GM11168 (cell line): Measurements from ENCODE around the gene CD3D.
"Not testable (repeated sequence)": the region's sequence is repeated elsewhere in the genome, so short reads cannot be mapped to it uniquely, and the experiment has no call there.

Experiments used
- in situ Hi-C: fragments of 300-500 bp; cut with MboI; formaldehyde crosslinking; loops from one replicate; pipeline ENCODE4 v1.12.0; 2022; ENCODE audit warnings: low sequenced_read_pairs; ENCODE audit not compliant: unreplicated experiment

CD3D gene

DNA sequence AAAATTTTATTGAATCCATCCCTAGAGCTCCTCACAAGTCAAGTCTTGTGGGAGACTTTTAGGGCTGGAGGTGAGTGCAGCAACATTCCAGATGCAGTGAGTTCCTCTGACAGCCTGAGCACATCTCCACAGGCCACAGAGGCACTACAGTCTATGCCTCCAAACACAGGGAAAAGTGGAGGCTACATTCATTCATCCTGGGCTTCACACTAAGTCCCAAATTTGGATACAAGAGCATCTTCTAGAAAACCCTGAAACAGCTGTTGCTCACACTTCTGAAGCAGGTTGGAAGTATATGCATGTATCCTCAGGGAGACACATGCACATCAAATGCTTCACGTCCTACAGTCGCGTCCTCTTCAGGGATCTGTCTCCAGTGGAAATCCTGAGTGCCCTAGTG lies 1.2 kb downstream of the CD3D start:
- in situ Hi-C loops = no loop called here

GRCh38 chr11:118340449-118340848 lies 2.1 kb downstream of the CD3D start:
- in situ Hi-C loops = no loop called here

GRCh38 chr11:118339281-118339961 lies 3.1 kb downstream of the CD3D start:
- in situ Hi-C loops = no loop called here

- in situ Hi-C loops = no loop called here
These were observed 3.9 kb downstream of the CD3D start for GRCh38 chr11:118338637-118339061.

DNA sequence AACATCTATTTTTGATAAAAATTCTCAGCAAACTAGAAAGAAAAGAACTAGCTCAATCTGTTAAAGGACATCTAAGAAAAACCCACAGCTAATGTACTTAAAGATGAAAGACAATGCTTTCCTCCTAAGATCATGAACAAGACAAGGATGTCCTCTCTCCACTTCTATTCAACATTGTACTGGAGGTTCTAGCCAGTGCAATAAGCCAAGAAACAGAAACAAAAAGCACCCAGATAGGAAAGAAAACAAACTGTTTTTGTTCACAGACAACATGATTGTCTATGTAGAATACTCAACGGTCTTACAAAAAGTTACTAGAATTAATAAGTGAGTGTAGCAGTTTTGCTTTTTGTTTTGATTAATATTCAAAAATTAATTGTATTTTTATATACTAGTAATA lies 7.8 kb downstream of the CD3D start:
- in situ Hi-C loops = no loop called here

DNA sequence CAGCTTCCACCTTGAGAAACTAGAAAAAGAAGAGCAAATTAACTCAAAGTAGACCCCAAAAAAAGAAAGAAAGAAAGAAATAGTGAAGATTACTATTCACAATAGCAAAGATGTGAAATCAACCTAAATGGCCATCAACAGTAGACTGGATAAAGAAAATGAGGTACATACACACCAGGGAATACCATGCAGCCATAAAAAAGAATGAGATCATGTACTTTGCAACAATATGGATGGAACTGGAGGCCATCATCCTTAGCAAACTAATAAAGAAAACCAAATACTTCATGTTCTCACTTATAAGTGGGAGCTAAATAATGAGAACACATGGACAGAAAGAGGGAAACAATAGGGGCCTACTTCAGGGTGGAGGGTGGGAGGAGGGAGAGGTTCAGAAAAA lies 13.8 kb downstream of the CD3D start:
- in situ Hi-C loops = no loop called here

DNA sequence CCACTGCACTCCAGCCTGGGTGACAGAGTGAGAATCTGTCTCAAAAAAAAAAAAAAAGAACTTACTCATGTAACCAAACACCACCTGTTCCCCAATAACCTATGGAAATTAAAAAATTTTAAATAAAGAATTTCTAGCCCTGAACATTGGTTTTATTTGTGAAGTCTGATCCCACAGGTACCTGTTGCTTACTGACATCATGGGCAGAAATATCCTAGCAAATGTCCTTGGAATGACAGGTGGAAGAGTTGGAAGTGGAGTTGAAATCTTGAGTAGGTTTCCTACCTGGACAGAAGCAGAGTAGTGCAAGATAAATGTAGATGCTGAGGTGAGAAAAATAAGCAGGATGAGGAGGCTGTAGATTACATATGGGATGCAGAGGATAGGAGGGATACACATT lies 17.2 kb downstream of the CD3D start:
- in situ Hi-C loops = no loop called here

- in situ Hi-C loops = no loop called here
These were observed 19.8 kb downstream of the CD3D start for GRCh38 chr11:118322721-118323120.

DNA sequence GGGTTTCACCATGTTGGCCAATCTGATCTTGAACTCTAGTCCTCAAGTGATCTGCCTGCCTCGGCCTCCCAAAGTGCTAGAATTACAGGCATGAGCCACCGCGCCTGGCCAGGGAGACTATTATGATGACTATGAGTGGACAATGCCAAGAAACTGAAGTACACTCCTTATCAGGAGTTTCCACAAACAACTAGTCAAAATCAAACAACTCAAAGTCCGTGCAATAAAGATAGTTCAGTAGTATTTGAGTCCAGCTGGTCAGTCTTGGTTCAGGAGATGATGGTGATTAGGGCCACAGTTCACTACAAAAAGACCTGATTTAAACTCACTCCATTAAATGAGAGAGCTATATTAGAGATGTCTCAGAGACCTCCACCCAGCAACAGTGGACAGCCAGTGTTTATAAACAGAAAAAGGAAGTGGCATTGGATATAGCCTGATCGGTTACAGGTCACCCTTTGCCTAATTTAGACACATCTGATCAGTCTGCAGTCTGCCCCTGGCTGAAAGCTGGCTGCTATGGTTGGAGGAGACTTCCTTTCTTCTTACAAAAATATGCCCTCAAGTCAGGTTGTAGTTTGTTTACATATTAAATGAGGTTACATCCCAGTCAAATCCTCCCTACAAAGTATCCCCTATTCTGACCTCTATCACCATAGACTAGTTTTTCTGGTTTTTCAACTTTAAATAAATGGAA lies 21.0 kb downstream of the CD3D start:
- in situ Hi-C loops = no loop called here

DNA sequence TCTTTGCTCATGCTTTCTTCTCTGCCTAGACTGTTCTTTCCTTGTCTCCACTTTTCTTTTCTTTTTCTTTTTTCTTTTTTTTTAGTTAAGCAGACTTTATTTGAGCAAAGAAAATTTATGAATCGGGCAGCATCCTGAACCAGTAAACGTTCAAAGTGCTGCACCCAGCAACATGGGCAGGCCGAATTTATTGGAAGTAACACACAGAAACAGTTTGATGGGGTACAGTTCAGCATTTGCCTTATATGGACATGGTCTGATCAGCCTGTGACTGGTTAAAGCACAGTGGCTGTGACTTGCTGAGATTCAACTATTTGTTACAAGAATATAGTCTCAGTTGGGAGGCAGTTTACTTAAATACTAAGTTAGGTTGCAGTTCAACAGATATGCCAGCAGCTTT lies 22.0 kb downstream of the CD3D start:
- in situ Hi-C loops = no loop called here

- in situ Hi-C loops = no loop called here
These were observed 23.2 kb downstream of the CD3D start for GRCh38 chr11:118319337-118319707.

- in situ Hi-C loops = no loop called here
These were observed 23.7 kb downstream of the CD3D start for GRCh38 chr11:118318581-118319336.

- in situ Hi-C loops = no loop called here
These were observed 24.4 kb downstream of the CD3D start for GRCh38 chr11:118318124-118318523.

DNA sequence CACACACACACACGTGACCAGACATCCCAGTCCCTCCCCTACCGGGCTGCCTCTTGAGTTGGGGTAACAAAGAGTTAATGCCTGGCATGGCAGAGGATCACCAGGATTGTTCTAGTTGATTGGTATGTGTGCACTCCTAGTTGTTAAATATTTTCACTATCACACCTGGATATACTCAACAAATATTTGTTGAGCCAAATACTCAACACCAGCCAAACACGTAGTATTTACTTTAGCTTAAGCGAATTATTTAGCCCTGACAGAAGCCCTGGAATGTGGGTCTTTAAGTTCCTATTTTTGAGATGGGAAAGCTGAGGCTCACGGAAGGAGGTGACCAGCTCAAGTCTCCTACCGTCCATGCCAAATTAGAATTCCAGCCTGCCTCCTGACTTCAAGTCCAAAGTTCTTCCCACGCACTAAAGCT lies 27.5 kb downstream of the CD3D start:
- in situ Hi-C loops = no loop called here

DNA sequence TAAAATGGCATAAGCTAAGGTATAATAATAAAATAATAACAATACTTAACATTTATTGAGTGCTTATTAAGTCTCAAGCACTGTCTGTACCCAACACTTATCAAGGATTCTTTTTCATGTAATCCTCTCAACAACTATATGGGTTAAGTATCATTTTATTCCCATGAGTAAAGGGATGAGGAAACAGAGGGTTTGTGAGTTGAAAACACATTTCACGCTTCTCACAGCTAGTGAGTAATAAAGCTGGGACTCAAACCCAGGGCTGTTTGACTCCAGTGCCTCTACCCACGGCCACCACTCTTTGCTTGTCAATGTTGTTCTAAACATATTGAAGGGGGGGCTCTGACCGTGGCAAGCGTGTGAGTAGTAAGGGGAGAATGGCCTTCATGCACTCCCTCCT lies 29.3 kb downstream of the CD3D start:
- in situ Hi-C loops = no loop called here

- in situ Hi-C loops = no loop called here
These were observed 30.2 kb downstream of the CD3D start for GRCh38 chr11:118312328-118312727.

GRCh38 chr11:118311518-118311917 lies 31.0 kb downstream of the CD3D start:
- in situ Hi-C loops = no loop called here

- in situ Hi-C loops = no loop called here
These were observed 31.6 kb downstream of the CD3D start for GRCh38 chr11:118310781-118311485.

GRCh38 chr11:118310271-118310670 lies 32.2 kb downstream of the CD3D start:
- in situ Hi-C loops = no loop called here

- in situ Hi-C loops = not testable (repeated sequence)
These were observed 33.4 kb downstream of the CD3D start for GRCh38 chr11:118308995-118309528.
